PC-3 (cell line): ENCODE measurements around the gene GNG4. TPM values are rescaled to one million over a fixed set of nuclear protein-coding genes. Genes with fewer than 3 reads are reported as not detected.
A peak's percentile ranks its signal among the peaks of the same experiment; 100 is the strongest.

ENCODE experiments used
- ATAC-seq: fragments of 200-7000 bp; cut with Tn5 transposase; 2 replicates; pipeline ENCODE4 v1.9.1; 2020; ENCODE audit warnings: mild to moderate bottlenecking, moderate library complexity
- BruUV-seq: library from RNA; stranded (reverse); fragments of 400-500 nt; replicated peaks from 2 replicates; lab custom pipeline; 2021; lab: Mats Ljungman, UMichigan
- CTCF ChIA-PET: fragments of 300-600 bp; sonication (Branson Sonifier 250); formaldehyde crosslinking; loops from one replicate; lab custom pipeline; 2022; ENCODE audit warnings: antibody characterized with exemption; lab: Charles Lee
- POLR2A ChIA-PET: fragments of 300-600 bp; sonication (Branson Sonifier 250); formaldehyde crosslinking; loops from one replicate; lab custom pipeline; 2022; ENCODE audit warnings: antibody characterized with exemption; ENCODE audit not compliant: unreplicated experiment; lab: Charles Lee
- DNase-seq: peaks from one replicate; pipeline ENCODE4 v3.0.0-alpha.2; 2015
- H2AFZ ChIP-seq: fragments of 300-600 bp; sonication (generic); 2 replicates; pipeline ENCODE4 v1.6.0; 2016; ENCODE audit warnings: antibody characterized with exemption, low read length
- H3F3A ChIP-seq: fragments of 300-600 bp; sonication (generic); one replicate; pipeline ENCODE4 v1.6.0; 2017; ENCODE audit warnings: antibody characterized with exemption, low read length, control low read depth, mild to moderate bottlenecking; ENCODE audit not compliant: unreplicated experiment
- H3K27ac ChIP-seq: fragments of 300-600 bp; sonication (generic); 2 replicates; pipeline ENCODE4 v1.5.1; 2016; ENCODE audit warnings: mild to moderate bottlenecking, low read length
- H3K27me3 ChIP-seq: fragments of 300-600 bp; sonication (generic); 2 replicates; pipeline ENCODE4 v1.6.1; 2016; ENCODE audit warnings: low read length, mixed read lengths
- H3K36me3 ChIP-seq: fragments of 300-600 bp; sonication (generic); 2 replicates; pipeline ENCODE4 v1.6.1; 2016; ENCODE audit warnings: low read depth, mixed run types, low read length, mixed read lengths
- H3K4me1 ChIP-seq: fragments of 300-600 bp; sonication (generic); 2 replicates; pipeline ENCODE4 v1.5.1; 2016; ENCODE audit warnings: low read length; ENCODE audit not compliant: insufficient read depth
- H3K4me2 ChIP-seq: fragments of 300-600 bp; sonication (generic); 2 replicates; pipeline ENCODE4 v1.6.0; 2016; ENCODE audit warnings: low read length
- H3K4me3 ChIP-seq: fragments of 300-600 bp; sonication (generic); 2 replicates; pipeline ENCODE4 v1.5.1; 2016; ENCODE audit warnings: mild to moderate bottlenecking, low read length, mixed read lengths
- H3K79me2 ChIP-seq: fragments of 300-600 bp; sonication (generic); 2 replicates; pipeline ENCODE4 v1.6.1; 2017; ENCODE audit warnings: low read length, mixed read lengths
- H3K9ac ChIP-seq: fragments of 300-600 bp; sonication (generic); 2 replicates; pipeline ENCODE4 v1.6.0; 2016; ENCODE audit warnings: mild to moderate bottlenecking, low read length
- H3K9me2 ChIP-seq: fragments of 300-600 bp; sonication (generic); replicated peaks from 2 replicates; pipeline ENCODE4 v1.6.1; 2016; ENCODE audit warnings: mixed run types, low read length, mixed read lengths
- H3K9me3 ChIP-seq: fragments of 300-600 bp; sonication (generic); 2 replicates; pipeline ENCODE4 v1.6.1; 2016; ENCODE audit warnings: low read length, mixed read lengths
- H4K20me1 ChIP-seq: fragments of 300-600 bp; sonication (generic); 2 replicates; pipeline ENCODE4 v1.6.1; 2016; ENCODE audit warnings: low read length, mixed read lengths
- CTCF ChIP-seq: fragments of 300-600 bp; sonication (generic); conservative IDR thresholded peaks from 2 replicates; pipeline ENCODE4 v1.5.1; 2017; ENCODE audit warnings: antibody characterized with exemption, low read depth, mild to moderate bottlenecking, low read length
- EZH2 ChIP-seq: fragments of 300-600 bp; sonication (generic); IDR thresholded peaks from one replicate; pipeline ENCODE4 v1.6.1; 2017; ENCODE audit warnings: antibody characterized with exemption, mild to moderate bottlenecking, low read length; ENCODE audit not compliant: unreplicated experiment
- EZH2phosphoT487 ChIP-seq: fragments of 300-600 bp; sonication (generic); IDR thresholded peaks from 2 replicates; pipeline ENCODE4 v1.6.1; 2018; ENCODE audit warnings: mild to moderate bottlenecking, antibody characterized with exemption, low read length, borderline replicate concordance
- intact Hi-C: fragments of 100-400 bp; cut with micrococcal nuclease; formaldehyde crosslinking; loops from 2 replicates; pipeline ENCODE4 v1.9.0; 2023
- total RNA-seq: library from RNA; depleted of rRNA; stranded (reverse); fragments of >200 nt; gene quantifications from 2 replicates; pipeline ENCODE4 v1.2.3, GENCODE V29; 2014

GNG4 gene
- total RNA-seq, 1 experiment from 2014 or later: 0.80 TPM

GRCh38 chr1:235617808-235618207, 31.8 kb downstream of the GNG4 start:
- Histone ChIP-seq H3K9ac (no peak overlapping the region), H3K27me3 (no peaks in the 10 kb centered on the region), H2AFZ (no peak overlapping the region), H3K9me3 (no peaks in the 10 kb centered on the region), H3K4me1 (no peaks in the 10 kb centered on the region), H3F3A (no peaks in the 10 kb centered on the region), H3K79me2 (no peaks in the 10 kb centered on the region), H3K9me2 (no peaks in the 10 kb centered on the region), H3K27ac (no peak overlapping the region), H3K36me3 (no peaks in the 10 kb centered on the region), H3K4me3 (no peak overlapping the region), H4K20me1 (no peaks in the 10 kb centered on the region), H3K4me2 (no peak overlapping the region)
- peak; percentile 32; the same call in 1 of the 2 replicates for TF ChIP-seq CTCF
- TF ChIP-seq EZH2phosphoT487: no peak
- no peak for TF ChIP-seq EZH2
- CTCF ChIA-PET: no interaction called here
- POLR2A ChIA-PET: no interaction called here
- no TSS peak for BruUV-seq
- peak; percentile 71 for ATAC-seq
- intact Hi-C loops: no loop called here
- peak; percentile 26 for DNase-seq

- DNase-seq: no peak
- Histone ChIP-seq H3K27ac (no peak overlapping the region), H3K4me3 (no peak overlapping the region), H4K20me1 (no peaks in the 10 kb centered on the region), H3K4me1 (no peaks in the 10 kb centered on the region), H3K9me2 (no peaks in the 10 kb centered on the region), H2AFZ (no peak overlapping the region), H3K9me3 (no peaks in the 10 kb centered on the region), H3K27me3 (no peaks in the 10 kb centered on the region), H3K36me3 (no peaks in the 10 kb centered on the region), H3K9ac (no peak overlapping the region), H3K4me2 (no peak overlapping the region), H3K79me2 (no peaks in the 10 kb centered on the region), H3F3A (no peaks in the 10 kb centered on the region)
- ChIA-PET POLR2A (no interaction called here), CTCF (no interaction called here)
- no TSS peak for BruUV-seq
- ATAC-seq: no peak
- TF ChIP-seq EZH2phosphoT487 (no peak), EZH2 (no peak)
- intact Hi-C loops: no loop called here
Measured at GRCh38 chr1:235617140-235617539, 32.4 kb downstream of the GNG4 start.

- POLR2A ChIA-PET: no interaction called here
- intact Hi-C loops: no loop called here
- CTCF ChIA-PET: no interaction called here
Measured at GRCh38 chr1:235614442-235614954, 35.1 kb downstream of the GNG4 start.

More at GRCh38 chr1:235614442-235614954, 35.1 kb downstream of the GNG4 start:
- Histone ChIP-seq H3K4me1 (no peaks in the 10 kb centered on the region), H2AFZ (no peak overlapping the region), H3K9ac (no peak overlapping the region), H3K9me2 (no peaks in the 10 kb centered on the region), H3K9me3 (no peaks in the 10 kb centered on the region), H3K4me2 (no peak overlapping the region), H3K36me3 (no peaks in the 10 kb centered on the region), H3F3A (no peaks in the 10 kb centered on the region), H3K79me2 (no peaks in the 10 kb centered on the region), H3K27ac (no peak overlapping the region), H3K4me3 (no peak overlapping the region), H3K27me3 (no peaks in the 10 kb centered on the region), H4K20me1 (no peaks in the 10 kb centered on the region)
- TF ChIP-seq EZH2phosphoT487 (no peak), CTCF (no peak), EZH2 (no peak)
- no peak for ATAC-seq
- no TSS peak for BruUV-seq
- DNase-seq: no peak
